CD14-positive monocyte (primary cell): ENCODE results near the gene PLXNA2. TPM values are rescaled to one million over a fixed set of nuclear protein-coding genes. Genes with fewer than 3 reads are reported as not detected.

Source experiments
- DNase-seq, 3 donors: peaks; one replicate each; pipeline ENCODE4 v3.0.0-alpha.2; 2011 to 2022
- H2AFZ ChIP-seq: 2 replicates; pipeline ENCODE4 v1.6.0; 2012; ENCODE audit warnings: mild to moderate bottlenecking, low read depth, low read length, inconsistent platforms; ENCODE audit not compliant: insufficient read depth, poor library complexity, severe bottlenecking
- H3K27ac ChIP-seq, 2 donors: 1 replicate in 1 of 2; 2 replicates in 1 of 2; pipeline ENCODE4 v1.5.1; 2012 to 2013; ENCODE audit warnings: low read length in 2 of 2, control low read depth in 1 of 2, inconsistent platforms in 1 of 2, low read depth in 1 of 2, mild to moderate bottlenecking in 1 of 2
- H3K27me3 ChIP-seq, 2 donors: one replicate each; pipeline versions ENCODE4 v1.6.0 to v1.6.1; 2011 to 2013; ENCODE audit warnings: low read length in 2 of 2; ENCODE audit not compliant: control insufficient read depth in 2 of 2, insufficient read depth in 2 of 2
- H3K36me3 ChIP-seq, 2 donors: replicated peaks in 1 of 2; 1 replicate in 1 of 2; 2 replicates in 1 of 2; pipeline versions ENCODE4 v1.5.1 to v1.6.1; 2012 to 2013; ENCODE audit warnings: low read length in 2 of 2, control low read depth in 1 of 2, inconsistent platforms in 1 of 2, mild to moderate bottlenecking in 1 of 2; ENCODE audit not compliant: insufficient read depth in 2 of 2, control insufficient read depth in 1 of 2
- H3K4me1 ChIP-seq, 2 donors: 1 replicate in 1 of 2; 2 replicates in 1 of 2; pipeline versions ENCODE4 v1.5.1 to v1.6.1; 2012 to 2013; ENCODE audit warnings: low read length in 2 of 2, control low read depth in 1 of 2, inconsistent platforms in 1 of 2, mild to moderate bottlenecking in 1 of 2, moderate library complexity in 1 of 2; ENCODE audit not compliant: insufficient read depth in 2 of 2, control insufficient read depth in 1 of 2
- H3K4me2 ChIP-seq: replicated peaks from 2 replicates; pipeline ENCODE3; 2012; ENCODE audit warnings: low read length, moderate library complexity, mild to moderate bottlenecking; ENCODE audit not compliant: poor library complexity, severe bottlenecking; ENCODE audit errors: extremely low read depth
- H3K4me3 ChIP-seq, 3 experiments: fragments of 200-600 bp in 1 of 3; sonication (generic) in 1 of 3; replicated peaks in 1 of 3; 1 replicate in 2 of 3; 2 replicates in 1 of 3; pipeline ENCODE4 v1.5.1; 2011 to 2013; ENCODE audit warnings: low read length in 3 of 3, mild to moderate bottlenecking in 3 of 3, control low read depth in 2 of 3, low read depth in 2 of 3, inconsistent platforms in 1 of 3, moderate library complexity in 1 of 3
- H3K79me2 ChIP-seq: 2 replicates; pipeline ENCODE4 v1.6.0; 2012; ENCODE audit warnings: mild to moderate bottlenecking, control low read depth, inconsistent platforms, low read length, moderate library complexity; ENCODE audit not compliant: insufficient read depth
- H3K9ac ChIP-seq: 2 replicates; pipeline ENCODE4 v1.6.0; 2017; ENCODE audit warnings: low read length, mild to moderate bottlenecking; ENCODE audit not compliant: insufficient read depth, poor library complexity, severe bottlenecking
- H3K9me3 ChIP-seq, 2 donors: replicated peaks in 1 of 2; 1 replicate in 1 of 2; 2 replicates in 1 of 2; pipeline versions ENCODE4 v1.5.1 to v1.6.1; 2012 to 2013; ENCODE audit warnings: low read length in 2 of 2, control low read depth in 1 of 2; ENCODE audit not compliant: control insufficient read depth in 1 of 2, insufficient read depth in 1 of 2
- H4K20me1 ChIP-seq: 2 replicates; pipeline ENCODE4 v1.6.0; 2012; ENCODE audit warnings: mild to moderate bottlenecking, low read length, control low read depth, moderate library complexity; ENCODE audit not compliant: insufficient read depth
- H3K27ac Mint-ChIP-seq, 7 donors: one replicate each; pipeline ENCODE4 v1.8.0; 2020; ENCODE audit warnings: mild to moderate bottlenecking in 7 of 7, mixed read lengths in 7 of 7, moderate library complexity in 6 of 7, inconsistent platforms in 2 of 7
- H3K27me3 Mint-ChIP-seq, 3 donors: one replicate each; pipeline ENCODE4 v1.8.0; 2021 to 2022; ENCODE audit warnings: low read depth in 3 of 3, mild to moderate bottlenecking in 3 of 3, mixed read lengths in 3 of 3, moderate library complexity in 3 of 3, inconsistent platforms in 1 of 3
- H3K36me3 Mint-ChIP-seq, 2 donors: one replicate each; pipeline ENCODE4 v1.8.0; 2020; ENCODE audit warnings: mixed read lengths in 2 of 2, inconsistent platforms in 1 of 2, mild to moderate bottlenecking in 1 of 2
- H3K4me1 Mint-ChIP-seq: one replicate; pipeline ENCODE4 v1.8.0; 2020; ENCODE audit warnings: mild to moderate bottlenecking, mixed read lengths
- H3K4me3 Mint-ChIP-seq, 2 donors: one replicate each; pipeline ENCODE4 v1.8.0; 2020; ENCODE audit warnings: mild to moderate bottlenecking in 2 of 2, mixed read lengths in 2 of 2, moderate library complexity in 1 of 2
- H3K9me3 Mint-ChIP-seq, 7 donors: one replicate each; pipeline ENCODE4 v1.8.0; 2020 to 2022; ENCODE audit warnings: mixed read lengths in 7 of 7, mild to moderate bottlenecking in 6 of 7, moderate library complexity in 6 of 7, inconsistent platforms in 2 of 7
- WGBS: methylation state at CpG from one replicate; pipeline ENCODE4 v1.1.5; 2013; ENCODE audit warnings: missing lambda C conversion rate; ENCODE audit not compliant: insufficient coverage; 5-methylcytosine and 5-hydroxymethylcytosine counted together
- intact Hi-C, 2 donors: fragments of 100-400 bp; cut with micrococcal nuclease; formaldehyde crosslinking; loops; one replicate each; pipeline versions ENCODE4 v1.15.0 to v1.15.1; 2023
- polyA plus RNA-seq, 3 donors: library from polyadenylated mRNA; depleted of rRNA in 1 of 3; unstranded in 2 of 3; stranded (reverse) in 1 of 3; fragments of 300-500 nt in 2 of 3; fragments of >200 nt in 1 of 3; fragmentation: Illumina TruSeq in 2 of 3; gene quantifications; 1 replicate in 2 of 3; 2 replicates in 1 of 3; pipeline ENCODE4 v1.2.3, GENCODE V29; 2012 to 2021
- TF ChIP-seq, protein P1 (sequence below): fragments of 200-600 bp; IDR thresholded peaks from one replicate; pipeline ENCODE4 v1.8.0; 2022; ENCODE audit warnings: antibody characterized with exemption, mild to moderate bottlenecking

The PLXNA2 gene
- polyA plus RNA-seq, 3 donors: 0.75 to 2.1 (median 1.1) TPM

DNA sequence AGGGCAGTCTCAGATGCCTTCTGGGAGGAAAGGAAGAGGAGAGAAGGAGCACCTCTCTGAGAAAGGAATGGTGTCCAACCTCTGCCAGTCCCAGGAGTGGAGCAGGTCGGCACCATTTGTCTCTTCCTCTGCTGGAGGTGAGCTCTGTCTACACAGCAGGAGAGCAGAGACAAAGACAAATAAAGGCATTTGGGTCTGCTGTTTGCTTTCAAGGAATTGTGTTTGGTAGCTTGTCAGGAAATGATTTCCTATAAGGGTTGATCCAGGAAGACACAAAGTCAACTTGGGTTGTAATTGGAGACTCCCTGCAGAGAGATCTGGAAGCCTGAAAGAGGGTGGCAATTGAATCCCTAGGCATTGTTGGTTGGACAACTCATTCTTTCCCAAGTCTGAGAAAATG, 34.5 kb upstream of the PLXNA2 start:
- no peaks in the 10 kb centered on the region for H3K9me3 Mint-ChIP-seq
- no peak overlapping the region for H3K9ac ChIP-seq
- no peaks in the 10 kb centered on the region for H4K20me1 ChIP-seq
- no peaks in the 10 kb centered on the region for H3K4me1 ChIP-seq
- H2AFZ ChIP-seq: no peak overlapping the region
- H3K4me2 ChIP-seq: no peak overlapping the region
- no peaks in the 10 kb centered on the region for H3K9me3 ChIP-seq
- H3K27me3 Mint-ChIP-seq: peaks cover 10 to 22% (median 18%) of the 10 kb centered on the region in 3 donors
- H3K79me2 ChIP-seq: no peaks in the 10 kb centered on the region
- H3K4me3 ChIP-seq: no peak overlapping the region
- H3K27ac ChIP-seq: no peak overlapping the region
- intact Hi-C loops: no loop called here
- WGBS: 83% methylated on average over 1 of the region's 1 CpG
- H3K4me1 Mint-ChIP-seq: no peaks in the 10 kb centered on the region
- no peak for DNase-seq
- TF ChIP-seq, protein P1, sequence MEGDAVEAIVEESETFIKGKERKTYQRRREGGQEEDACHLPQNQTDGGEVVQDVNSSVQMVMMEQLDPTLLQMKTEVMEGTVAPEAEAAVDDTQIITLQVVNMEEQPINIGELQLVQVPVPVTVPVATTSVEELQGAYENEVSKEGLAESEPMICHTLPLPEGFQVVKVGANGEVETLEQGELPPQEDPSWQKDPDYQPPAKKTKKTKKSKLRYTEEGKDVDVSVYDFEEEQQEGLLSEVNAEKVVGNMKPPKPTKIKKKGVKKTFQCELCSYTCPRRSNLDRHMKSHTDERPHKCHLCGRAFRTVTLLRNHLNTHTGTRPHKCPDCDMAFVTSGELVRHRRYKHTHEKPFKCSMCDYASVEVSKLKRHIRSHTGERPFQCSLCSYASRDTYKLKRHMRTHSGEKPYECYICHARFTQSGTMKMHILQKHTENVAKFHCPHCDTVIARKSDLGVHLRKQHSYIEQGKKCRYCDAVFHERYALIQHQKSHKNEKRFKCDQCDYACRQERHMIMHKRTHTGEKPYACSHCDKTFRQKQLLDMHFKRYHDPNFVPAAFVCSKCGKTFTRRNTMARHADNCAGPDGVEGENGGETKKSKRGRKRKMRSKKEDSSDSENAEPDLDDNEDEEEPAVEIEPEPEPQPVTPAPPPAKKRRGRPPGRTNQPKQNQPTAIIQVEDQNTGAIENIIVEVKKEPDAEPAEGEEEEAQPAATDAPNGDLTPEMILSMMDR: no peak
- no peaks in the 10 kb centered on the region for H3K36me3 Mint-ChIP-seq
- peaks cover 7 to 12% of the 10 kb centered on the region in 2 donors for H3K27me3 ChIP-seq
- no peak overlapping the region for H3K4me3 Mint-ChIP-seq
- H3K27ac Mint-ChIP-seq: no peak overlapping the region
- H3K36me3 ChIP-seq: no peaks in the 10 kb centered on the region

DNA sequence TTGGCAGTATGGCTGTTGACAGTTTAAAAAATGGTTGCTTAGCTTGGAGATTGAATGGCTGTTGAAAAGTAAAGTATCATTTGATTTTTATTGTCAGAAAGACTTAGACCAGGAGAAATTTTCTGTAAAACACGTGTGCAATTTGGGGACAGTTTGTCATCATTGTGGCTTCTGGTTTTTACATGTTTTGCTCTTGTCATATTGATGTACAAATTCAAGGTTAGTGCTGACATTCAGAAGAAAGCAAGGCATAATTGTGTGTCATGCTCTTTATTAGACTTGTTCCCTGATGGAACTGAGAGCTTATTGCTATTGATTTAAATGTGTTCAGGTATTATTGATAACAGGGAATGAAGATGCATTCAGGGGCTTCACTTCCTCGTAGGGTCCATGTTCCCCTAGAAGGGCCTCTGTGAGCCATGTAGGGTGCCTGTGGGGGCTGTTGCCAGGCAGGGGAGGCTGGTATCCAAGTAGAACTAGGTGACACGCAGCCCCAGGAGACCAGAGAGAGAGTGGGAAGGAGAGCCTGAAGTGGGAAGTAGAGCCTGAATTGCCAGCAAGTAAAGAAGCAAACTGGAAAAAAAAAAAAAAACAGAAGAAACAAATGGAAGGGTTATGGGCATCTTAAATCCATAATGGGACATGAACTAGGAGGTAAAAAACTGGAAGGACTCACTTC, 32.7 kb upstream of the PLXNA2 start:
- Histone ChIP-seq H2AFZ (no peak overlapping the region), H3K4me3 (no peak overlapping the region), H3K4me1 (no peaks in the 10 kb centered on the region), H3K36me3 (no peaks in the 10 kb centered on the region), H3K27ac (no peak overlapping the region), H3K4me2 (no peak overlapping the region), H3K79me2 (no peaks in the 10 kb centered on the region), H4K20me1 (no peaks in the 10 kb centered on the region), H3K27me3 (peaks cover 7 to 12% of the 10 kb centered on the region in 2 donors), H3K9me3 (no peaks in the 10 kb centered on the region), H3K9ac (no peak overlapping the region)
- TF ChIP-seq, protein P1: no peak
- H3K36me3 Mint-ChIP-seq: no peaks in the 10 kb centered on the region
- no peak for DNase-seq
- peaks cover 7 to 22% (median 15%) of the 10 kb centered on the region in 3 donors for H3K27me3 Mint-ChIP-seq
- no peak overlapping the region for H3K4me3 Mint-ChIP-seq
- no peaks in the 10 kb centered on the region for H3K9me3 Mint-ChIP-seq
- no peak overlapping the region for H3K27ac Mint-ChIP-seq
- 83% methylated on average over 3 of the region's 3 CpGs for WGBS
- no peaks in the 10 kb centered on the region for H3K4me1 Mint-ChIP-seq
- intact Hi-C loops: no loop called here
